Vagina (tissue), 2 donors: Measurements from ENCODE around the gene DNAI7.

Experiments
- POLR2A ChIP-seq, 2 donors: fragments of 450-650 bp; IDR thresholded peaks; one replicate each; pipeline ENCODE4 v1.6.1; 2017; ENCODE audit warnings: antibody characterized with exemption in 2 of 2, mild to moderate bottlenecking in 2 of 2, moderate library complexity in 2 of 2
- TF ChIP-seq, protein P1 (sequence below), 3 experiments: fragments of 450-650 bp in 2 of 3; fragments of 200-600 bp in 1 of 3; sonication (generic) in 1 of 3; IDR thresholded peaks; one replicate each; pipeline ENCODE4 v1.5.1; 2017 to 2019; ENCODE audit warnings: antibody characterized with exemption in 3 of 3, mild to moderate bottlenecking in 2 of 3, moderate library complexity in 2 of 3

DNA sequence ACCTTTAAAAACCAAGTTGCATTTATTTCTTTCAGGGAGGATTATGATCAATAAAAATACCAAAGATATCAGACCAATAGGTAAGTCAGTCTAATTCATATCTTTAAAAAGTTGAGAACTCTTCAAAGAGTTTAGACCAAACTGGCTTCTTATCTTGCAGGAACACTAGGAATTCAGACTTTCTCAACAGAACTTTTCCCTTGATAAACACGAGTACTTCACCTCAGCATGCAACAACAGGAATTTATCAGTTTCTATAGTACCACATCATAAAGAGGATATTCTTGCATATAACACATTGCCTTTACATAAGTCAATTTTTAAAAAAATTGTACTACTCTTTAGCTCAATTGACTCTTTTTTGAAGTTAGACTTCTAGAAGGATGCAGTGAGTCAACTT, 68.2 kb downstream of the DNAI7 start:
- TF ChIP-seq, protein P1, sequence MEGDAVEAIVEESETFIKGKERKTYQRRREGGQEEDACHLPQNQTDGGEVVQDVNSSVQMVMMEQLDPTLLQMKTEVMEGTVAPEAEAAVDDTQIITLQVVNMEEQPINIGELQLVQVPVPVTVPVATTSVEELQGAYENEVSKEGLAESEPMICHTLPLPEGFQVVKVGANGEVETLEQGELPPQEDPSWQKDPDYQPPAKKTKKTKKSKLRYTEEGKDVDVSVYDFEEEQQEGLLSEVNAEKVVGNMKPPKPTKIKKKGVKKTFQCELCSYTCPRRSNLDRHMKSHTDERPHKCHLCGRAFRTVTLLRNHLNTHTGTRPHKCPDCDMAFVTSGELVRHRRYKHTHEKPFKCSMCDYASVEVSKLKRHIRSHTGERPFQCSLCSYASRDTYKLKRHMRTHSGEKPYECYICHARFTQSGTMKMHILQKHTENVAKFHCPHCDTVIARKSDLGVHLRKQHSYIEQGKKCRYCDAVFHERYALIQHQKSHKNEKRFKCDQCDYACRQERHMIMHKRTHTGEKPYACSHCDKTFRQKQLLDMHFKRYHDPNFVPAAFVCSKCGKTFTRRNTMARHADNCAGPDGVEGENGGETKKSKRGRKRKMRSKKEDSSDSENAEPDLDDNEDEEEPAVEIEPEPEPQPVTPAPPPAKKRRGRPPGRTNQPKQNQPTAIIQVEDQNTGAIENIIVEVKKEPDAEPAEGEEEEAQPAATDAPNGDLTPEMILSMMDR (IDR thresholded peaks at IDR 0.05), result no peak
- no peak for TF ChIP-seq POLR2A (IDR thresholded peaks at IDR 0.05)
